A172 (cell line): ENCODE results near the gene RTTN. TPM values are rescaled to one million over a fixed set of nuclear protein-coding genes. Genes with fewer than 3 reads are reported as not detected.
"Not testable (repeated sequence)": the region's sequence is repeated elsewhere in the genome, so short reads cannot be mapped to it uniquely, and the experiment has no call there.

Experiments used
- DNase-seq: peaks from one replicate; pipeline ENCODE4 v3.0.0-alpha.2; 2015; ENCODE audit warnings: low spot score
- total RNA-seq: library from RNA; depleted of rRNA; stranded (reverse); fragments of >200 nt; shearing (Covaris generic); gene quantifications from 2 replicates; pipeline ENCODE4 v1.2.3, GENCODE V29; 2014; rRNA removed

Gene RTTN
- 14.1 and 15.6 TPM in 2 replicates for total RNA-seq

DNA sequence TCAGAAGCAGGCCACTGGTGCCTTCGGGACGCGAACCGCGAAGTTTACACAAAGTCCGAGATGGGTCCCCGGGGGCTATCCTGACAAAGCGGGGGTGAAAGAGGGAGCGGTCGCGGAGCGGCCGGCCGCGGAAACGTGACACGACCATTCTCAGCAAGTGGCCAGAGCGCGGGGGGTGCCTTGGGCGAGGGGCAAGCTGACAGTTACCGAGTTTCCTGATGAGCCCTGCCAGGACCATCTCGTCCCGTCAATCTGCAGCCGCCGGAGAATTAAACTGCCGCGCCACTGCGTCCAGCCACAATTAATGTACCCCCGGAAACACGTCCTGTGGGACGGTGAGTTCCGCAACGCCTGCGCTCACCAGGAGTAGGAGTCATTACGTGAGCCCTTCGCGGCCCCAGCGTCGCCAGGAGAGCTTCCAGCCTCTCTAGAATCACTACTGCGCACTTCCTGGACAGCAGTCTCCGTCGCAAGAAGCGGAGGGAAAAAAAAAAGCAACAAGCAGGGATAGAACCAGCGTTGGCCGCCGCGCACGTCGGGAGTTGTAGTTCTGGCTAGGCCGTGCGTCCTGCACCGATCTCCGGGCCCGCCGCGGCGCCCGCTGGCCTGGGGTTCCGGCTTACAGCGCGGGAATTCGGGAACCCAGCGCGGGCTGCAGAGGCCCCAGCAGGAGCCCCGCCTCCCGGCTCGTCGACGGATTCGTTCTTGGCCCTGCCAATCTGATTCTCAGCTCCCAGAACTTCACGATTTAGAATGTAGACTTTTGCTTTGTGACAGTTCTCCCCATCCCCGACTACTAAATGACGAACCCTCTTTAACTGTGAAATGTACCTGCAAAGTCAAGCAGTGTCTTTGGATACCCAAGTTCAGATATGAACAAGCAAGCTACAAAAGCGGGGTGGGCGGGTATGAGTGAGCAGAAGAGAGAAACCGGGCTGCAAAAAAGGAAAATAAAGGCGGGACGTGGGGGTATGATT, at the start of gene RTTN:
TSS of gene RTTN (minus strand) at position 267 of the 977 bp plus-strand sequence. CDS start at position 238, 29 bp downstream.
- DNase-seq = peak; percentile 78

- DNase-seq = no peak
These were observed 45.3 kb upstream of the RTTN start for GRCh38 chr18:70250781-70251180.

DNA sequence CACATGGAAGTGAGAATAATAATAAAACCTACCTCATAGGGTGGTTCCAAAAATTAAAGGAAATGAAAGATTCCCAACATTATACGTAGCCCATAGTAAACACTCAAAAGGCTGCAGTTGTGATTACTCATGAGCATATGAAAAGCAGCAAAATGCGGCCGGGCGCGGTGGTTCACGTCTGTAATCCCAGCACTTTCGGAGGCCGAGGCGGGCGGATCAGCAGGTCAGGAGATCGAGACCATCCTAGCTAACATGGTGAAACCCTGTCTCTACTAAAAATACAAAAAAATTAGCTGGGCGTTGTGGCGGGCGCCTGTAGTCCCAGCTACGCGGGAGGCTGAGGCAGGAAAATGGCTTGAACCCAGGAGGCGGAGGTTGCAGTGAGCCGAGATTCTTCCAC, 44.4 kb upstream of the RTTN start:
- DNase-seq = not testable (repeated sequence)

DNA sequence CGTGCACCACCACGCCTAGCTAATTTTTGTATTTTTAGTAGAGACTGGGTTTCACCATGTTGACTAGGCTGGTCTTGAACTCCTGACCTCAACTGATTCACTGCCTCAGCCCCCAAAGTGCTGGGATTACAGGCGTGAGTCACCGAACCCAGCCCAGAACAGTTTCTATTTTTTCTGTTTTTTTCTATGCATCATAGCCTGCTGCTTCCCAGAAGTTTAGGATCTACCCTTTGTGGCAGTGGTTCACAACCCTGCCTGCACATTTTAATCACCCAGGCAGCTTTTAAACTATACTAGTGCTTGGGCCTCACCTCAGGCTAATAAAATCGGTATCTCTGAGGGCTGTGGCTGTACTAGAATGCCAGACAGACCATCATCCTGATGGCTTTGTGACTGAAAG, 43.6 kb upstream of the RTTN start:
- peak; percentile 25 for DNase-seq

GRCh38 chr18:70246061-70246466, 40.6 kb upstream of the RTTN start:
- no peak for DNase-seq

DNA sequence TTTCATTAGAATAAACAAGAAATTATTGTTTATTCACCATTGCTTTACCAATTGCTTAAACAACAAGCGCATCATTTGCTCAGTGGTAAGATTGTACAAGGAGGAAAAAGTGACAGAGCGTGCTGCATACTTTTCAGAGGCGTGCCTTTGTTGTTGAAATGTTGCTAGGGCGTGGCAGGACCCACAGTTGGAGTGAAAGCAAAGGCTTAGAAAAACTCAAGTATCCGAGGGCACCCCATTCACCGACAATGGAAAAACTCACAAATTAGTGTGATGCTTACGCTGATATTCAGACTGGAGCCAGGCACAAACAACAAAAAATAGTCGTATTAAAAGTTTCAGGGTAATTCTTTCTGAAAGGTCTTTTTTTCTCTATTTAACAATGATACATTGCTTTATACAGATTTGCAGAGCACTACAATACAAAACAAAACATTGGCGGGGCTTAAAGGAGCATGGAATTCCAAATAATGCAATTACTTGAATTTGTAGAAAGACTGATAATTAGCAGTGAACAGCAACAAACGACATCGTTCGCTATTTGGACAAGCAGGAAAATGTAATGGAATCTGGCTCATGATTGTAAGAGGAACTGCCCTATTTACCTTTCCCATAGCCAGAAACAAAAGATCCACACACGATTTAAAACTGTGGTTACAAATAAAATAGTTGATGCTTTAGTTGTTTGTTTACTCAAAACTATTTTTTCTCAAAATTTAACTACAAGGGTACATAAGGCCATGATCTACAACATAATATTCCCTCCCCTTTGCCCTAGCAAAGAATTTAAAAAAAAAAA, 37.8 kb upstream of the RTTN start:
- no peak for DNase-seq

DNA sequence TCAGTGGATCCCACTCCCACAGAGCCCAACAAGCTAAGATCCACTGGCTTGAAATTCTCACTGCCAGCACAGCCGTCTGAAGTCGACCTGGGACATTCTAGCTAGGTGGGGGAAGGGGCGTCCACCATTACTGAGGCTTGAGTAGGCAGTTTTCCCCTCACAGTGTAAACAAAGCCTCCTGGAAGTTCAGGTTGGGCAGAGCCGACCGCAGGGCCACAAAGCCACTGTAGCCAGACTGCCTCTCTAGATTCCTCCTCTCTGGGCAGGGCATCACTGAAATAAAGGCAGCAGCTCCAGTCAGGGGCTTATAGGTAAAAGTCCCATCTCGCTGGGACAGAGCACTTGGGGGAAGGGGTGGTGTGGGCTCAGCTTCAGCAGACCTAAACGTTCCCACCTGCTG, 31.4 kb upstream of the RTTN start:
- DNase-seq = not testable (repeated sequence)

- no peak for DNase-seq
These were observed 30.0 kb upstream of the RTTN start for GRCh38 chr18:70235478-70235877.

GRCh38 chr18:70234667-70235459, 29.4 kb upstream of the RTTN start:
- DNase-seq = peak; percentile 87

DNA sequence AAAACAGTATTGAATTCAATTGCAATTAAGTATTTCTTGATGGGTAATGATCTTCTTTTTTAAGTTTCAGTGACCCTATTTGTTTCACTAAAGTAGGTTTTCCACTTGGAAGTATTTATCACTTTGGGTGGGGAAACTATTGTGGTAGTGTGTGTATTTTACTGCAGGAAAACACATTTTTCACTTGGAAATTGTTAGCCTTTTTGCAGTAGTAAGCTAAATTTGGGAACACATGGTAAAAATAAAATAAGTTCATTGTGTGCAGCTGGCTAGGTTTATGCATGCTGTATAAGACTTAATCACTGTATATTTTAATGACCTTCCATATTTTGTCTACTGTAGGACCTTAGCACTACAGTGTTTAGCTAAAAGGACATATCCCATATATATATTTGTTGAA, 28.5 kb upstream of the RTTN start:
- no peak for DNase-seq

GRCh38 chr18:70232261-70232660, 26.8 kb upstream of the RTTN start:
- DNase-seq = no peak

GRCh38 chr18:70229639-70230038, 24.2 kb upstream of the RTTN start:
- DNase-seq = no peak

DNA sequence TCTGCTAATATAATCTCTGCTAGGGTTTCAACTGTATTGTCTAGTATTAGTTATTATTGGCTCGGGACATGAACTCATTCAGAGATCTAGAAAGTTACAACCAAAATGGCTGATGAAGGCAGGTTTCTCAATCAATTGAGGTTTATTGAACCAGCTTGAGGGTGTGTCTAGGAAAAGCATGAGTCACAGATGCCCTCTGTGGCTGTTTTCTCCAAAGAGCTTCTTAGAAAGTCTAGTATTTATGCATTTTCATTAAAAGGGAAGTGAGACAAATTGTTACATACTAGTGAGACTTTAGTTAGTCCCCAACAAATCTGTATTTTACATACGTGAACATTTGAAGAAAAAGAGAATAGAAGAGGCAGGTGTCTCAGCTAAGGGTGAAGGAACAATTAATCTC, 23.0 kb upstream of the RTTN start:
- no peak for DNase-seq

DNA sequence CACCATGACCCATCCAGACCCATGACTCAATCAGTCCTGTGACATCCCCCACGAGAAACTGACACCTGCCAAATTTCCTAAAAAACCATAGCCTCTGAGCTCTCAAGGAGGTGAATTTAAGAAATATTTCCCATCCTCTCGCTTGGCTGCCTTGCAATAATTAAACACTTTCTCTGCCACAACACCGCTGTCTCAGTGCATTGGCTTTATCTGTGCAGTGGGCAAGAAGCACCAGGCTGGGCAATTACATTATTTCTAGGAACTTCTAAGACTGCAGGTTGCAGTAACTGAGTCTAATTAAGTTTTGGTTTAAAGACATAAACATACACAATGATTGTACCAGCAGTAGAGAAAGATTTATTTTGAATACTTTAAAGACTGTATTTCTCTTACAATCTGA, 22.0 kb upstream of the RTTN start:
- DNase-seq = no peak

GRCh38 chr18:70221915-70222278, 16.4 kb upstream of the RTTN start:
- no peak for DNase-seq

DNA sequence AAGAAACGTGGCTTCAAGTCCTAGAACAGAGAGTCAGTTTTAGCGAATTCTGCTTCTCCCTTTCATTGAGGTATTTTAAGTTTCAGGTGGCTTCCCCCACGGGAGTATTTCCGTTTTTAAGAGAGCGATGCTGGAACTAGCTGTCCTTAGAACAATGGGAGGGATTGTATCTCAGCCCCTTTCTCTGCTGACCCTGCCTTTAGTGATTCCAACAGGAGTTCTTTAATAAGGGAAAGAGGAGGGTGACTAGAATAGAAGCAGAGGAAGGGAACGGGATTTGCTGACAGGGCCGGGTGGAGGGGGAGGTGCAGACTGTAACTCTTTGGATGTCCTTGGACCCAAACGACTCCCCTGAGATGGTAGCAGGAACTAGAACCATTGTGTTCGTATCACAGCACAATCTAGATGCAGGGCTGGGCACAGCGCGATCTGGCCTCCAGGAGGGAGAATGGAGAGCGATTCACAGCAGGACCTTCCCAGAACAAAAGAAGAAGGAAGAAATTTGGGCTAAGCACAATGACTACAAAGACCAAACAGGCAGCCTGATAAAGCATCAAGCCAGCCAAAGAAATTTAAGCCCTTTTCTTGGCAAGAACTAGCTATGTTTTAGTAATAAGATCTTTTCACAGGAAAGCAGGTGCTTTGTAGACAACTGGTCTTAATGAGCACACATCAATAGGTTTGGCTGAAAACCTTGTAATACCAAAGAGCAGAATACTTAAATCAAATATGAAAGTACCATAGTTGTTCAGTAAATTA, 15.8 kb upstream of the RTTN start:
- no peak for DNase-seq

- DNase-seq = no peak
These were observed 15.1 kb upstream of the RTTN start for GRCh38 chr18:70220628-70221027.

GRCh38 chr18:70219688-70220087, 14.2 kb upstream of the RTTN start:
- DNase-seq = no peak

DNA sequence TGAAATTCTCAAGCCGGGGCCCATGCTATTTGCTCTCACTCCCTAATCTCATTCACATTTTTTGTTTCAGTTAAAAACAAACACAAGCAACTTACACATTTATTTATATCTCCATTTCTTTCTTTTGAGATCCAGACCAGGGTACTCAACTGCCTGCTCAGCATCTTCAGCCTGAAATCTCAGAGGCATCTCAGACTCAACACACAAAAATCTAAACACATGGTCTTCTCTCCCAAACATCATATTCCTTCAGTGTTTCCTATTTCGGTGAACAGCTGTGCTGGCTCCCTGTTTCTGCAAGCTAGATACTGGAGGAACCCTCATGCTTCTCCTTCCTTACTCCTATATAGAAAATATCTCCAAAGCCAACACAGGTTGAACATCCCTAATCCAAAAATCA, 11.3 kb upstream of the RTTN start:
- no peak for DNase-seq

DNA sequence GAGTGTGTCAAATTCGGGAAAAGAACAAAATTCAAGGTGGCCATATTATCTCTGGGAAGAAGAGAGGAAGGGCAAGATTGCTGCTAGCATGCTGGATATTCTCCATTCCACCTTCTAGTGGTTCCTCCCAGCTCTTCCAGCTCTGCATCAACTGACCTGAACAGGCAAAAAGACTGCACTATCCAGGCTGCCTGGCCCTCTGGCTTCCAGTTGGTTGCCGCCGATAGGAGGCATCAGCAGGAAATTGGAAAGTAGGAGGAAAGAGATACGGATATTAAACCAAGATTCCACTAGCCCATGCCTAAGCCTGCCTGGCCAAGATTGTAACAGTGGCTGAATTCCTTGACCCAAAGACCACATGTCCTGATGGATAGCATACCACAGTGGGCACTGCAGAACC, 1.7 kb upstream of the RTTN start:
- DNase-seq = no peak

DNA sequence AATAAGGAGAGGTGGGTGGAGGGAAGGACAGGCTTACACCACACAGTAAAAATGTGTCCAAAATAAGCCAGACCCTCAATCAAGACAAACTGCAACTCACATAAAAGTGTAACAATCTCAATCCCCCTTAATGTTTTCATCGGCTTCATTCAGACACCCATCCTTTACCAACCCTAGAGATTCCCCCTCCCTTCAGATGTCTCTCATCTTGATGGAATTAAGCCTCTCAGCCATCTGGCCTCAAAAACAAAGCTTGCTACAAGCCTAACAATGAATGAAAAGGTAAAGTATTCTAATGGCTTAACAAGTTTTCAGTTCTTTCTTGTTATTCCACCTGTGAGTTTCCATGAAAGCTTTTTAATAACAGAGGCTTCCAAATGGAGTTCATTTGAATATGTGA, 5.2 kb downstream of the RTTN start:
- no peak for DNase-seq
